IMR-90 (cell line): Measurements from ENCODE around the gene TGM2. TPM values are rescaled to one million over a fixed set of nuclear protein-coding genes. Genes with fewer than 3 reads are reported as not detected.

ENCODE experiments used
- ATAC-seq: fragments of 200-7000 bp; cut with Tn5 transposase; 2 replicates; pipeline ENCODE4 v1.9.1; 2020; ENCODE audit warnings: low read depth, mild to moderate bottlenecking, moderate library complexity
- BruUV-seq: library from RNA; stranded (reverse); fragments of 400-500 nt; replicated peaks from 2 replicates; lab custom pipeline; 2021; lab: Mats Ljungman, UMichigan
- CTCF ChIA-PET: fragments of 300-600 bp; formaldehyde crosslinking; extraction: SDS; loops from one replicate; lab custom pipeline; 2021; ENCODE audit warnings: antibody characterized with exemption; lab: Yijun Ruan, JAX
- POLR2A ChIA-PET: fragments of 300-600 bp; sonication (Branson Sonifier 250); formaldehyde crosslinking; loops from one replicate; lab custom pipeline; 2022; ENCODE audit warnings: antibody characterized with exemption; ENCODE audit not compliant: unreplicated experiment; lab: Charles Lee
- DNase-seq: peaks from one replicate; pipeline ENCODE4 v3.0.0; 2013
- H2AFZ ChIP-seq: replicated peaks from 2 replicates; pipeline ENCODE3; 2013; ENCODE audit warnings: low read length, mild to moderate bottlenecking; ENCODE audit not compliant: poor library complexity
- H2AK5ac ChIP-seq: 2 replicates; pipeline ENCODE4 v1.6.1; 2013; ENCODE audit warnings: low read depth, low read length, inconsistent platforms
- H2AK9ac ChIP-seq: replicated peaks from 2 replicates; pipeline ENCODE3; 2013; ENCODE audit warnings: mild to moderate bottlenecking, low read depth, low read length, moderate library complexity; ENCODE audit not compliant: poor library complexity
- H2BK120ac ChIP-seq: 2 replicates; pipeline ENCODE4 v1.6.1; 2013; ENCODE audit warnings: low read depth, low read length, inconsistent platforms
- H2BK15ac ChIP-seq: 3 replicates; pipeline ENCODE4 v1.6.1; 2013; ENCODE audit warnings: low read depth, low read length, inconsistent platforms
- H2BK20ac ChIP-seq: 2 replicates; pipeline ENCODE4 v1.6.1; 2013; ENCODE audit warnings: low read depth, mild to moderate bottlenecking, inconsistent platforms, low read length, moderate library complexity
- H2BK5ac ChIP-seq: 2 replicates; pipeline ENCODE4 v1.6.1; 2013; ENCODE audit warnings: mild to moderate bottlenecking, low read depth, low read length, inconsistent platforms; ENCODE audit not compliant: poor library complexity, severe bottlenecking
- H3K14ac ChIP-seq: replicated peaks from 2 replicates; pipeline ENCODE4 v1.6.1; 2013; ENCODE audit warnings: low read depth, low read length, inconsistent platforms
- H3K18ac ChIP-seq: 2 replicates; pipeline ENCODE4 v1.6.1; 2013; ENCODE audit warnings: low read depth, low read length, control low read depth
- H3K23ac ChIP-seq: 2 replicates; pipeline ENCODE4 v1.6.1; 2013; ENCODE audit warnings: low read depth, low read length, inconsistent platforms
- H3K27ac ChIP-seq: 2 replicates; pipeline ENCODE4 v1.5.1; 2013; ENCODE audit warnings: mild to moderate bottlenecking, control low read depth, low read length; ENCODE audit not compliant: insufficient read depth
- H3K27me3 ChIP-seq: 2 replicates; pipeline ENCODE4 v1.6.1; 2013; ENCODE audit warnings: low read length; ENCODE audit not compliant: control insufficient read depth, insufficient read depth
- H3K36me3 ChIP-seq: 2 replicates; pipeline ENCODE4 v1.6.1; 2013; ENCODE audit warnings: low read length, mixed read lengths; ENCODE audit not compliant: control insufficient read depth, insufficient read depth
- H3K4ac ChIP-seq: 2 replicates; pipeline ENCODE4 v1.6.1; 2013; ENCODE audit warnings: low read depth, low read length, inconsistent platforms
- H3K4me1 ChIP-seq: 2 replicates; pipeline ENCODE4 v1.6.1; 2013; ENCODE audit warnings: low read length, mixed read lengths; ENCODE audit not compliant: control insufficient read depth, insufficient read depth
- H3K4me2 ChIP-seq: 2 replicates; pipeline ENCODE4 v1.6.1; 2013; ENCODE audit warnings: low read depth, mild to moderate bottlenecking, control low read depth, low read length, moderate library complexity
- H3K4me3 ChIP-seq: 2 replicates; pipeline ENCODE4 v1.5.1; 2013; ENCODE audit warnings: low read depth, mild to moderate bottlenecking, control low read depth, low read length, moderate library complexity; ENCODE audit not compliant: insufficient read depth
- H3K56ac ChIP-seq: 2 replicates; pipeline ENCODE4 v1.6.1; 2013; ENCODE audit warnings: low read length, inconsistent platforms; ENCODE audit not compliant: insufficient read depth; ENCODE audit errors: extremely low read depth
- H3K79me1 ChIP-seq, 2 experiments: 2 replicates each; pipeline ENCODE4 v1.6.1; 2013; ENCODE audit warnings: low read length in 2 of 2, inconsistent platforms in 1 of 2, low read depth in 1 of 2
- H3K9ac ChIP-seq: 2 replicates; pipeline ENCODE4 v1.6.1; 2013; ENCODE audit warnings: low read depth, low read length, control low read depth
- H3K9me1 ChIP-seq: 2 replicates; pipeline ENCODE4 v1.6.1; 2013; ENCODE audit warnings: low read length, inconsistent platforms; ENCODE audit not compliant: insufficient read depth
- H3K9me3 ChIP-seq: 2 replicates; pipeline ENCODE4 v1.6.1; 2013; ENCODE audit warnings: low read length; ENCODE audit not compliant: control insufficient read depth, insufficient read depth
- H4K20me1 ChIP-seq: 2 replicates; pipeline ENCODE4 v1.6.1; 2013; ENCODE audit warnings: low read length, inconsistent platforms; ENCODE audit not compliant: insufficient read depth
- H4K5ac ChIP-seq: 2 replicates; pipeline ENCODE4 v1.6.1; 2013; ENCODE audit warnings: mild to moderate bottlenecking, low read depth, low read length, control low read depth
- H4K8ac ChIP-seq, 2 experiments: 2 replicates each; pipeline ENCODE4 v1.6.1; 2013; ENCODE audit warnings: low read depth in 2 of 2, low read length in 2 of 2, control low read depth in 1 of 2, inconsistent platforms in 1 of 2
- H4K91ac ChIP-seq: 2 replicates; pipeline ENCODE4 v1.6.1; 2013; ENCODE audit warnings: low read depth, low read length, inconsistent platforms; ENCODE audit not compliant: insufficient read depth
- BHLHE40 ChIP-seq: fragments of 150-350 bp; IDR thresholded peaks from 2 replicates; pipeline ENCODE4 v1.6.1; 2016; ENCODE audit warnings: mild to moderate bottlenecking, low read depth, low read length
- CHD1 ChIP-seq: IDR thresholded peaks from 2 replicates; pipeline ENCODE4 v1.6.1; 2012; ENCODE audit warnings: low read depth, low read length, improper control_type of control experiment
- CTCF ChIP-seq: conservative IDR thresholded peaks from 2 replicates; pipeline ENCODE4 v1.5.1; 2012; ENCODE audit warnings: mild to moderate bottlenecking, low read depth, low read length, improper control_type of control experiment
- FOS ChIP-seq: fragments of 150-350 bp; IDR thresholded peaks from 2 replicates; pipeline ENCODE4 v1.6.1; 2016; ENCODE audit warnings: low read depth, low read length
- MXI1 ChIP-seq: IDR thresholded peaks from 2 replicates; pipeline ENCODE4 v1.6.1; 2012; ENCODE audit warnings: low read depth, mild to moderate bottlenecking, low read length, moderate library complexity, borderline replicate concordance
- NFE2L2 ChIP-seq: fragments of 150-350 bp; IDR thresholded peaks from 2 replicates; pipeline ENCODE4 v1.6.1; 2016; ENCODE audit warnings: low read depth, mild to moderate bottlenecking, low read length
- POLR2A ChIP-seq: IDR thresholded peaks from 2 replicates; pipeline ENCODE4 v1.6.1; 2012; ENCODE audit warnings: mild to moderate bottlenecking, low read depth, low read length
- RCOR1 ChIP-seq: IDR thresholded peaks from 2 replicates; pipeline ENCODE4 v1.6.1; 2012; ENCODE audit warnings: mild to moderate bottlenecking, low read length, improper control_type of control experiment; ENCODE audit not compliant: insufficient replicate concordance
- RFX5 ChIP-seq: IDR thresholded peaks from 2 replicates; pipeline ENCODE4 v1.8.0; 2012; ENCODE audit warnings: low read depth, mild to moderate bottlenecking, low read length, moderate library complexity
- SMC3 ChIP-seq: fragments of 150-350 bp; IDR thresholded peaks from 2 replicates; pipeline ENCODE4 v1.6.1; 2016; ENCODE audit warnings: low read depth, mild to moderate bottlenecking, antibody characterized with exemption, low read length, moderate library complexity
- USF2 ChIP-seq: fragments of 150-350 bp; IDR thresholded peaks from 2 replicates; pipeline ENCODE4 v1.6.1; 2017; ENCODE audit warnings: mild to moderate bottlenecking, antibody characterized with exemption, low read length, low read depth
- WGBS, 2 experiments: methylation state at CpG; one replicate each; pipeline versions ENCODE4 v1.1.5 to v1.1.7; 2013; ENCODE audit warnings: missing lambda C conversion rate in 2 of 2; ENCODE audit not compliant: insufficient read length in 1 of 2; ENCODE audit errors: extremely low coverage in 2 of 2; 5-methylcytosine and 5-hydroxymethylcytosine counted together
- dilution Hi-C: fragments of 300-500 bp; cut with HindIII; formaldehyde crosslinking; loops from one replicate; pipeline ENCODE4 v1.14.3; 2018; ENCODE audit warnings: low sequenced_read_pairs; ENCODE audit not compliant: unreplicated experiment
- in situ Hi-C: fragments of 300-500 bp; cut with MboI; formaldehyde crosslinking; loops from 3 replicates; pipeline ENCODE4 v1.14.3; 2019; ENCODE audit warnings: low sequenced_read_pairs, inconsistent platforms, mixed read lengths
- intact Hi-C: fragments of 100-400 bp; cut with micrococcal nuclease; formaldehyde crosslinking; loops from 2 replicates; pipeline ENCODE4 v1.10.0; 2022
- polyA plus RNA-seq, 3 experiments: library from polyadenylated mRNA; depleted of rRNA; stranded (reverse); fragments of >200 nt; gene quantifications; 2 replicates each; pipeline ENCODE4 v1.2.3, GENCODE V29; 2012; ENCODE audit warnings: low replicate concordance in 1 of 3
- total RNA-seq: library from RNA; depleted of rRNA; stranded (reverse); fragments of >200 nt; gene quantifications from 2 replicates; pipeline ENCODE4 v1.2.3, GENCODE V29; 2012

The TGM2 gene
- total and polyA plus RNA-seq, 2 of the 4 experiments (the other 2 are of a cell fraction) = 239 to 268 TPM

GRCh38 chr20:38144598-38144973 lies 20.5 kb downstream of the TGM2 start (continued):
- TF ChIP-seq RFX5 (no peak), SMC3 (no peak)

- peak overlapping the region; percentile 96 for H2AK5ac ChIP-seq
- no TSS peak for BruUV-seq
- H2AK9ac ChIP-seq = peak overlapping the region; percentile 97
- H3K9ac ChIP-seq = no peak overlapping the region
- H2BK20ac ChIP-seq = peak overlapping the region; percentile 30
- no peak overlapping the region for H3K4me2 ChIP-seq
- 27 to 100% methylated on average over 1 to 8 of the region's 16 CpGs for WGBS, 2 experiments
- H3K9me1 ChIP-seq = peaks cover 34% of the 10 kb centered on the region
- DNase-seq = peak; percentile 95
- ChIA-PET CTCF (interaction anchor here (1.2 to 1.3 kb wide), 2 partner anchors 70 to 77 kb away, joined by 3 read pairs; no protein-coding TSS in a partner anchor), POLR2A (no interaction called here)
- peak overlapping the region; percentile 36; the same call in 1 of the 2 replicates for H3K56ac ChIP-seq
- H3K79me1 ChIP-seq = peaks cover 4 to 28% of the 10 kb centered on the region in 2 experiments; a peak in 3 of 4 replicates
- H2BK120ac ChIP-seq = peak overlapping the region; percentile 96
- dilution Hi-C loops = no loop called here
- H4K8ac ChIP-seq = peak overlapping the region; percentile 21 to 89
- H4K20me1 ChIP-seq = no peaks in the 10 kb centered on the region
- peak overlapping the region; percentile 94 for H3K4ac ChIP-seq
- H3K4me1 ChIP-seq = peaks cover 17% of the 10 kb centered on the region
- H3K4me3 ChIP-seq = no peak overlapping the region
- H3K14ac ChIP-seq = peak overlapping the region; percentile 76
- H2AFZ ChIP-seq = peak overlapping the region; percentile 67
- H3K27ac ChIP-seq = peak overlapping the region; percentile 58
- H2BK15ac ChIP-seq = peak overlapping the region; percentile 78
- H2BK5ac ChIP-seq = peak overlapping the region; percentile 90
- intact Hi-C loops = no loop called here
- H4K91ac ChIP-seq = peak overlapping the region; percentile 93
- no peaks in the 10 kb centered on the region for H3K27me3 ChIP-seq
- in situ Hi-C loops = no loop called here
- H3K18ac ChIP-seq = peak overlapping the region; percentile 71
- peak overlapping the region; percentile 19 for H3K23ac ChIP-seq
- ATAC-seq = peak; percentile 82
- peaks cover 59% of the 10 kb centered on the region for H3K36me3 ChIP-seq
- peak overlapping the region; percentile 79 for H4K5ac ChIP-seq
- no peaks in the 10 kb centered on the region for H3K9me3 ChIP-seq
- no peak for TF ChIP-seq RFX5
- TF ChIP-seq SMC3 = peak; percentile 12; the same call in 1 of the 2 replicates
- TF ChIP-seq NFE2L2 = no peak
- no peak for TF ChIP-seq USF2
- no peak for TF ChIP-seq CTCF
- peak; percentile 60 for TF ChIP-seq RCOR1
- TF ChIP-seq POLR2A = peak; percentile 28; the same call in 1 of the 2 replicates
- TF ChIP-seq MXI1 = no peak
- no peak for TF ChIP-seq CHD1
- TF ChIP-seq FOS = peak; percentile 78
- TF ChIP-seq BHLHE40 = peak; percentile 24; the same call in 1 of the 2 replicates
Measured at GRCh38 chr20:38143646-38144554, 21.2 kb downstream of the TGM2 start.
